UCSD-AML1 (cell line): Measurements from ENCODE around the gene ZNF311.
"Not testable (repeated sequence)": the region's sequence is repeated elsewhere in the genome, so short reads cannot be mapped to it uniquely, and the experiment has no call there.

Source experiments
- DNase-seq: peaks from one replicate; lab custom pipeline; 2025; ENCODE audit not compliant: unreplicated experiment; lab: John Stamatoyannopoulos, UW

The ZNF311 gene

GRCh38 chr6:28983838-28984237 is 21.3 kb downstream of the ZNF311 start:
- no peak for DNase-seq

GRCh38 chr6:28982476-28983266 is 22.4 kb downstream of the ZNF311 start:
- DNase-seq: peak; percentile 19

GRCh38 chr6:28981833-28982475 is 23.2 kb downstream of the ZNF311 start:
- DNase-seq: peak; percentile 84

- DNase-seq: peak; percentile 71
Observed at GRCh38 chr6:28981431-28981832, 23.7 kb downstream of the ZNF311 start.

- peak; percentile 75 for DNase-seq
Observed at GRCh38 chr6:28980852-28981430, 24.2 kb downstream of the ZNF311 start.

GRCh38 chr6:28980137-28980851 is 24.8 kb downstream of the ZNF311 start:
- DNase-seq: no peak

DNA sequence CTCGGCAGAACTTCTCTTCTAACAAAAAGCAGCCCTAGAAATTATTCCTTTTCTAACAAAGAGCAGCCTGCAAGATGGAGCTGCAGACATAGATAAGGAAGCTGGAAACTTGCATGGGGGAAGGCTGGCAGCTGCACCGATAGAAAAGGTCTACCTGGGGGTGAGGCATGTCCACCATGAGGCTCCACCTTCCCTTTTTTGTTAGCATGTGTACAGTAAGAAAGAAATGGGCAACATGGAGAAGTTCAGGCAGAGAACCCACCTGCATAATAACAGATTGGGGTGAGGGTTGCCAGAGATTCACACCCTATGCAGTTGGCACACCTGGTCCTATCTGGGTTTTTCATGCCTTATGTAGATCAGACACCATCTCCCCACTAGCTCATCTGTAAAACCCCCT is 25.4 kb downstream of the ZNF311 start:
- DNase-seq: no peak

- DNase-seq: no peak
Observed at GRCh38 chr6:28978959-28979561, 26.1 kb downstream of the ZNF311 start.

DNA sequence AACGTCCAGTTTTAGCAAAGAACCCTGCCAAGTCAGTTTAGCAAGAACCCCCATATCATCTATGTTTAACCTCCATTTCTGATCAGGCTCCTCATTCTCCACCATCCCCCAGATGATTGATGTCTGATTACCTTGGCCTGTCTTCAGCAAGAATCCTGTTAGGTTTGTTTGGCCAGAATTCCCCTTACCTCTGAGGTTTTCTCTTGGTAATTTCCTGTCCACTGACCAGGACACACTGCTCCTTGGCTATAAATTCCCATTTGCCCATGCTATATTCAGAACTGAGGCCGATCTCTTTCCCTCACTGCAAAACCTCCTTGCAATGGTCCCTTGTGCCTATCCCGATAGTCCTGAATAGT is 27.0 kb downstream of the ZNF311 start:
- DNase-seq: no peak

DNA sequence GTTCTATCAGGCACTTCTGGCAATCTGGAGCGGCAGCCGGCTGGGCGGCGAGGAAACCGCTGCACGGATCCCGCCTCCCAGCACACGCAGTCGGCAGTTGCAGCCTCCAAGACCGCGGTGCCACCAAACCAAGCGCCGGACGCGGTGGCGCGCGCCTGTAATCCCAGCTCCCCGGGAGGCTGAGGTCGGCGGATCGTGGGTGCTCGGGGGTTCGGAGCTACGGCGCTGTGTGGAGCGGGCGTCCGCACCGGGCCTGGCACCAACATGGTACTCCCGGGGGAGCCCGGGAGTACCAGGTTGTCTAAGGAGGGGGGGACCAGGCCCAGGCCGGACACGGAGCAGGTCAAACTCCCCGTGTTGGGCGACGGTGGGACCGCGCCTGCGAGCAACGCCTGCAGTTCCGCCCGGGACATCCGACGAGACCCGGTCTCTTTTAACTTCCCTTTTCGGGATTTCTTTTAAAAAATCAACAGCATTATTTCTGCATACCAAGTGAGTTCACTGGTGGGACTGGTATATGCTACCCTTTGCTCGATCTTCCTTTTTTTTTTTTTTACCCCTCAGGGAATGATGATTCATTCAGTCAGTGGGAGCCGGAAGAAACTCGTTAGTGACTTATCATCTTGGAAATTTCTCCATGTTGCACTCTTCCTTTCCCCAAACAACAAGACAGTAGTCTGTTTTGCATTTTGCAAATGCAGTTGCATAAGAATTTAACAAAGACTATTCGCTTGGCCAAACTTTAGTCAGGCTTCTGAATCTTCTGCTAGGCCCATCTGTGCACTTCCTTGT is 27.6 kb downstream of the ZNF311 start:
- DNase-seq: no peak

GRCh38 chr6:28976677-28977076 is 28.4 kb downstream of the ZNF311 start:
- no peak for DNase-seq

DNA sequence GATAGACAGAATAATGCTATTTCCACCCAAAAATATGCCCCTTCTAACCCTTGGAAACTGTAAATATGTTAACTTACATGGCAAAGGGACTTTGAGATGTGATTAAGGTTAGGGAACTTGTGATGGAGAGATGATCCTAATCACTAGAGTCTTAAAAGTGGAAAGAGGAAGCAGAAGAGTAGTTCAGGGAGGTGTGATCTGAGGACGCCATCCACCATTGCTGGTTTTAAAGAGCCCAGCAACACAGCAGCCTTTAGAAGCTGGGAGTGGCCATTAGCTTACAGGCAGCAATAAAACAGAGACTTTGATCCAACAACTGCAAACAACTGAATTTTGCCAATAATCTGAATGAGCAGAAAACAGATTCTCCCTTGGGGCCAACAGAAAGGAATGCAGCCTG is 30.6 kb downstream of the ZNF311 start:
- no peak for DNase-seq

- DNase-seq: not testable (repeated sequence)
Observed at GRCh38 chr6:28970056-28970455, 35.1 kb downstream of the ZNF311 start.

- DNase-seq: no peak
Observed at GRCh38 chr6:28969129-28969528, 36.0 kb downstream of the ZNF311 start.

GRCh38 chr6:28968476-28968875 is 36.6 kb downstream of the ZNF311 start:
- no peak for DNase-seq

DNA sequence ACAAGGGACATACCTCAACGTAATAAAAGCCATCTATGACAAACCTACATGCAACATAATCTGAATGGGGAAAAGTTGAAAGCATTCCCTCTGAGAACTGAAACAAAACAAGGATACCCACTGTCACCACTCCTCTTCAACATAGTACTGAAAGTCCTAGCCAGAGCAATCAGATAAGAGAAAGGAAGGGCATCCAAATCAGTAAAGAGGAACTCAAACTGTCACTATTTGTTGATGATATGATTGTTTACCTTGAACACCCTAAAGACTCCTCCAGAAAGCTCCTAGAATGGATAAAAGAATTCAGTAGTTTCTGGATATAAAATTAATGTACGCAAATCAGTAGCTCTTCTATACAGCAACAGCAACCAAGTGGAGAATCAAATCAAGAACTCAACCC is 39.4 kb downstream of the ZNF311 start:
- no peak for DNase-seq

GRCh38 chr6:28960846-28961500 is 44.1 kb downstream of the ZNF311 start:
- no peak for DNase-seq

DNA sequence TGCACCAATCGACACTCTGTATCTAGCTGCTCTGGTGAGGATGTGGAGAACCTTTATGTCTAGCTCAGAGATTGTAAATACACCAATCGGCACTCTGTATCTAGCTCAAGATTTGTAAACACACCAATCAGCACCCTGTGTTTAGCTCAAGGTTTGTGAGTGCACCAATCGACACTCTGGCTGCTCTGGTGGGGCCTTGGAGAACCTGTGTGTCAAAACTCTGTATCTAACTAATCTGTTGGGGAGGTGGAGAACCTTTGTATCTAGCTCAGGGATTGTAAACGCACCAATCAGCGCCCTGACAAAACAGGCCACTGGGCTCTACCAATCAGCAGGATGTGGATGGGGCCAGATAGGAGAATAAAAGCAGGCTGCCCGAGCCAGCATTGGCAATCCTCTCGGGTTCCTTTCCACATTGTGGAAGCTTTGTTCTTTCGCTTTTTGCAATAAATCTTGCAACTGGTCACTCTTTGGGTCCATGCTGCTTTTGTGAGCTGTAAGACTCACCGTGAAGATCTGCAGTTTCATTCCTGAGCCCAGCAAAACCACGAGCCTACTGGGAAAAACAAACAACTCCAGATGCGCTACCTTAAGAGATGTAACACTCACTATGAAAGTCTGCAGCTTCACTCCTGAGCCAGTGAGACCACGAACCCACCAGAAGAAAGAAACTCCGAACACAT is 46.4 kb downstream of the ZNF311 start:
- DNase-seq: not testable (repeated sequence)

DNA sequence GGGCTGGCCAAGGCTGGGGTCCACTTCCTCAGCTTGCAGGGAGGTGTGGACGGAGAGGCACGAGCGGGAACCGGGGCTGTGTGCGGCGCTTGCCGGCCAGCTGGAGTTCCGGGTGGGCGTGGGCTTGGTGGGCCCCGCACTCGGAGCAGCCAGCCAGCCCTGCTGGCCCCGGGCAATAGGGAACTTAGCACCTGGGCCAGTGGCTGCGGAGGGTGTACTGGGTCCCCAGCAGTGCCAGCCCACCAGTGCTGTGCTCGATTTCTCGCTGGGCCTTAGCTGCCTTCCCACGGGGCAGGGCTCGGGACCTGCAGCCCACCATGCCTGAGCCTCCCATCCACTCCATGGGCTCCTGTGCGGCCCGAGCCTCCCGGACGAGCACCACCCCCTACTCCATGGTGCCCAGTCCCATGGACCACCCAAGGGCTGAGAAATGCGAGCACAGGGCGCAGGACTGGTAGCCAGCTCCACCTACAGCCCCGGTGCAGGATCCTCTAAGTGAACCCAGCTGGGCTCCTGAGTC is 47.3 kb downstream of the ZNF311 start:
- not testable (repeated sequence) for DNase-seq
